HepG2 (cell line): Measurements from ENCODE around the gene CCDC87. TPM values are rescaled to one million over a fixed set of nuclear protein-coding genes. Genes with fewer than 3 reads are reported as not detected.

Source experiments
- ATF4 ChIP-seq, 2 experiments: fragments of 450-650 bp in 1 of 2; sonication (generic) in 1 of 2; formaldehyde crosslinking; IDR thresholded peaks; 2 replicates each; pipeline versions ENCODE4 v1.5.0 to v1.8.0; 2020 to 2022; ENCODE audit warnings: mild to moderate bottlenecking in 1 of 2, missing genetic modification reagents in 1 of 2
- BATF2 ChIP-seq: sonication (generic); formaldehyde crosslinking; IDR thresholded peaks from 2 replicates; pipeline ENCODE4 v1.8.0; 2022; ENCODE audit warnings: mild to moderate bottlenecking, missing genetic modification reagents, moderate library complexity
- GTF2F1 ChIP-seq: fragments of 150-350 bp; IDR thresholded peaks from 2 replicates; pipeline ENCODE4 v1.6.1; 2014; ENCODE audit warnings: low read length
- HOXA5 ChIP-seq: sonication (generic); formaldehyde crosslinking; IDR thresholded peaks from 2 replicates; pipeline ENCODE4 v1.4.0; 2020; ENCODE audit warnings: missing genetic modification reagents
- IRF2 ChIP-seq: IDR thresholded peaks from 2 replicates; pipeline ENCODE4 v1.6.1; 2018; ENCODE audit warnings: missing genetic modification reagents, missing compliant biosample characterization
- PBX2 ChIP-seq: IDR thresholded peaks from 2 replicates; pipeline ENCODE4 v1.6.1; 2016; ENCODE audit warnings: control low read depth
- PTBP1 ChIP-seq: fragments of 200-400 bp; formaldehyde crosslinking; IDR thresholded peaks from 2 replicates; pipeline ENCODE4 v1.6.1; 2018; ENCODE audit warnings: low read length, low read depth; ENCODE audit not compliant: poor library complexity, severe bottlenecking
- SMAD9 ChIP-seq: sonication (generic); formaldehyde crosslinking; IDR thresholded peaks from 2 replicates; pipeline ENCODE4 v1.5.1; 2020; ENCODE audit warnings: mild to moderate bottlenecking, missing genetic modification reagents
- SNAPC4 ChIP-seq: sonication (generic); formaldehyde crosslinking; IDR thresholded peaks from 2 replicates; pipeline ENCODE4 v1.4.0; 2020; ENCODE audit warnings: mild to moderate bottlenecking, missing genetic modification reagents
- SOX5 ChIP-seq: IDR thresholded peaks from 2 replicates; pipeline ENCODE4 v1.6.1; 2016; ENCODE audit warnings: borderline replicate concordance
- ZBTB49 ChIP-seq: sonication (generic); formaldehyde crosslinking; IDR thresholded peaks from 2 replicates; pipeline ENCODE4 v1.4.0; 2020; ENCODE audit warnings: missing genetic modification reagents, borderline replicate concordance
- ZFP36L1 ChIP-seq: sonication (generic); formaldehyde crosslinking; IDR thresholded peaks from 2 replicates; pipeline ENCODE4 v1.8.0; 2022; ENCODE audit warnings: mild to moderate bottlenecking, missing genetic modification reagents, moderate library complexity
- ZNF597 ChIP-seq: sonication (generic); formaldehyde crosslinking; IDR thresholded peaks from 2 replicates; pipeline ENCODE4 v1.5.0; 2020; ENCODE audit warnings: missing genetic modification reagents
- ZNF605 ChIP-seq: sonication (generic); formaldehyde crosslinking; IDR thresholded peaks from 2 replicates; pipeline ENCODE4 v1.8.0; 2022; ENCODE audit warnings: mild to moderate bottlenecking, missing genetic modification reagents
- ZNF740 ChIP-seq: sonication (generic); formaldehyde crosslinking; IDR thresholded peaks from 2 replicates; pipeline ENCODE4 v1.4.0; 2020; ENCODE audit warnings: missing genetic modification reagents
- ZNF841 ChIP-seq: sonication (generic); formaldehyde crosslinking; IDR thresholded peaks from 2 replicates; pipeline ENCODE4 v1.8.1; 2023; ENCODE audit warnings: missing genetic modification reagents, borderline replicate concordance
- ZSCAN22 ChIP-seq: sonication (generic); formaldehyde crosslinking; IDR thresholded peaks from 2 replicates; pipeline ENCODE4 v1.4.0; 2020; ENCODE audit warnings: mild to moderate bottlenecking, missing genetic modification reagents
- ZSCAN31 ChIP-seq: sonication (generic); formaldehyde crosslinking; IDR thresholded peaks from 2 replicates; pipeline ENCODE4 v1.5.0; 2020; ENCODE audit warnings: low read depth, mild to moderate bottlenecking, missing genetic modification reagents
- polyA plus RNA-seq, 8 experiments: library from polyadenylated mRNA; depleted of rRNA in 3 of 8; stranded (reverse) in 7 of 8; unstranded in 1 of 8; fragments of >200 nt; fragmentation: Illumina TruSeq in 4 of 8; extraction: Trizol in 4 of 8; gene quantifications; 2 replicates each; pipeline versions ENCODE4 v1.2.1 to v1.2.3, GENCODE V29; 2011 to 2016; ENCODE audit warnings: low read depth in 4 of 8, missing spikeins in 1 of 8, mixed read lengths in 1 of 8; ENCODE audit not compliant: insufficient read depth in 1 of 8
- total RNA-seq, 5 experiments: library from RNA; depleted of rRNA; stranded (reverse); fragments of >200 nt; fragmentation: Illumina TruSeq; extraction: Trizol; gene quantifications; 2 replicates each; pipeline ENCODE4 v1.2.3, GENCODE V29; 2016; ENCODE audit warnings: low read depth in 1 of 5

The CCDC87 gene
- total and polyA plus RNA-seq, 2 of the 13 experiments (the other 11 are each of a cell fraction or from before 2014, with no cell fraction given), result 0.05 to 0.42 TPM

GRCh38 chr11:66545701-66546367, 47.0 kb downstream of the CCDC87 start, which contains the start of gene ZDHHC24 (continued):
- TF ChIP-seq ZBTB49 (CRISPR knock-in tag) (no peak), ZNF605 (CRISPR knock-in tag) (0 out of 2 replicates have a peak, but pooled peaks have one; percentile 33), BATF2 (CRISPR knock-in tag) (no peak), HOXA5 (CRISPR knock-in tag) (no peak), SOX5 (CRISPR knock-in tag) (no peak; the same call in 1 of the 2 replicates), PTBP1 (no peak), SMAD9 (CRISPR knock-in tag) (no peak), SNAPC4 (CRISPR knock-in tag) (no peak), ZSCAN22 (CRISPR knock-in tag) (no peak), IRF2 (no peak), GTF2F1 (no peak), ZNF841 (CRISPR knock-in tag) (no peak), ZFP36L1 (peak; percentile 71; the same call in 1 of the 2 replicates), ZNF597 (no peak), ZNF740 (CRISPR knock-in tag) (peak; percentile 86), PBX2 (peak; percentile 91), ATF4 (CRISPR knock-in tag; IDR thresholded peaks at IDR 0.05) (no peak), ZSCAN31 (no peak)
